Measurements from ENCODE around the gene UNK.
"Not testable (repeated sequence)": the region's sequence is repeated elsewhere in the genome, so short reads cannot be mapped to it uniquely, and the experiment has no call there.

UNK gene

GRCh38 chr17:75836605-75837004, 52.0 kb downstream of the UNK start:
- no peak for DNase-seq

GRCh38 chr17:75837899-75838298, 53.3 kb downstream of the UNK start:
- DNase-seq, result no peak

DNA sequence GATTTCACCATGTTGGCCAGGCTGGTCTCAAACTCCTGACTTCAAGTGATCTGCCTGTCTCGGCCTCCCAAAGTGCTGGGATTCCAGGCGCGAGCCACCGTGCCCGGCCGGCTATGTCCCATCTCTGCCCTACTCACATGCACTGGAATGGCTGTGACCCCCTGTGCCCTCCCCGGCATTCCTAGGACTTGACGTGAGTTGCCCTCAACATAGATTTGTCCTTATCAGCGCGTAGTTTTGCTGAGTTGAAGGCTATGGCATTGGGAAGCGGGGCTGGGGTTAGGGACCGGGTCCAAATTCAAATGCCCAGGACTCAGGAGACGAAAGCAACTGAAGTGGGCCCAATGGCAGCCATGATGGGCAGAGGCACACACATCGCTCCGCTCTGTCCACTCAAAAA, 53.8 kb downstream of the UNK start:
- DNase-seq, result no peak

- DNase-seq, result no peak
Measured at GRCh38 chr17:75839942-75840798, 55.6 kb downstream of the UNK start.

DNA sequence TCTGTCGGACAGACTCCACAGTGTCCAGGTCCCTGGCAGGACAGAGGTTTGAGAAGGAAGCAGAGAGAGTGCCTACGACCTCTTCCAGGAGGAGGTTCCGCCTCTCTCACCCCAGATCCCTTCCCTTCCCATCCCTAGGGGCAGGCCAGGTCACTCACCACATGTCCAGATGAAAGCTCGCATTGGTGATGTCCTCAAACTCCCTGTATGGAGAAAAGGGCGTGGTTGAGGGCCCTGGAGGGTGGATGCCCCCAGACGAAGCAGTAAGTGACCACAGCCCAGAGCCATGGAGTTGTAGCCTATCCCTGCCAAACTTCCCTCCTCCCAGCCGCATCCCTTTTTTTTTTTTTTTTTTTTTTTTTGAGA, 56.2 kb downstream of the UNK start:
- no peak for DNase-seq

GRCh38 chr17:75842411-75842810, 57.8 kb downstream of the UNK start:
- no peak for DNase-seq

GRCh38 chr17:75842963-75843576, 58.5 kb downstream of the UNK start:
- DNase-seq, result no peak

- DNase-seq, result no peak
Measured at GRCh38 chr17:75843577-75844529, 59.2 kb downstream of the UNK start, which contains the start of gene UNC13D. Gene UNC13D (minus strand): TSS chr17:75844404. CDS start chr17:75844337, 67 bp downstream.

- DNase-seq, result no peak
Measured at GRCh38 chr17:75844530-75845057, 60.0 kb downstream of the UNK start.

- peak in 1 of 2 donors; percentile 64 for DNase-seq
Measured at GRCh38 chr17:75845058-75845711, 60.6 kb downstream of the UNK start.

GRCh38 chr17:75845933-75846691, 61.5 kb downstream of the UNK start:
- DNase-seq, result no peak

DNA sequence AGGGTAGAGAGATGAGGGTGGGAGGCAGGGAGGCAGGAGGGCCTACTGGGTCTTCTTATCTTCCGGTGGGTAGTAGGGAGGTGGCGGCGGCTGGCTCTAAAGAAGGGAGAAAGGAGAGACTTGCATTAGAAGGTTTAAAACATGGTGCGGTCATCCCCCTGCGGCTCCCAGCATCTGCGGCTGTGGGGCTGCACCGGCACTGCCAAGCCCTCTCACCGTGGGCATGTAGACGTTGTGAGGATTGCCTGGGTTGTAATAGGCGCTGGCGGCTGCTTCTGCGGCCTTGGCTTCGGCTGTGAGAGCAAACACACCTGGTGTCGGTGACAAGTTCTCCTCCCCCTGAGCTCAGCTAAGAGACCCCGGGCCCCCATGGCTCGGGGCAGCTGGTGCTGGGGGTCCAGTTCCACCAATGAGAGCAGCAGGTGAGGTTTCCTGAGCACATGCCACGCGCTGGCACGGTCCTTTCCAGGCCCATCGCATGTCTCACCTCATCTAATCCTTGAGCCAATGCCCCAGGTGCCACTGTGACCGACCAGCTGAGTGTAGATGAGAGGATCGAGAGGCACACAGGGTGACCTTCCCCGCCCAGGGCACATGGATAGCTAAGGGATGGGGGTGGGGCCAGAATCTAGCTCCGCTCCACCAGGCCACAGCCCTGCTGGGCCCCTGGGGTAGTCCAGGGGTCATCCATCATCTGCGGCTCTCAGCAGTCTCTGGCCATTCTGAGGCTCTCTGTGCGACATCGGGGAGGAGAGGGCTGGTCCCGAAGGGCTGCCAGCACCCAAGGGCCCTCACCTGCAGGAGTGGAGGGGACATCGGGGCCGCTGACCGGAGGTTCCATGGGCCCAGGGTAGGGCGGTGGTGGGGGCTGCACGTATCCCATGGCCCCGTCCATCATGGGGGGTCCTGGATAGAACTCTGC, 62.3 kb downstream of the UNK start:
- DNase-seq, result no peak

DNA sequence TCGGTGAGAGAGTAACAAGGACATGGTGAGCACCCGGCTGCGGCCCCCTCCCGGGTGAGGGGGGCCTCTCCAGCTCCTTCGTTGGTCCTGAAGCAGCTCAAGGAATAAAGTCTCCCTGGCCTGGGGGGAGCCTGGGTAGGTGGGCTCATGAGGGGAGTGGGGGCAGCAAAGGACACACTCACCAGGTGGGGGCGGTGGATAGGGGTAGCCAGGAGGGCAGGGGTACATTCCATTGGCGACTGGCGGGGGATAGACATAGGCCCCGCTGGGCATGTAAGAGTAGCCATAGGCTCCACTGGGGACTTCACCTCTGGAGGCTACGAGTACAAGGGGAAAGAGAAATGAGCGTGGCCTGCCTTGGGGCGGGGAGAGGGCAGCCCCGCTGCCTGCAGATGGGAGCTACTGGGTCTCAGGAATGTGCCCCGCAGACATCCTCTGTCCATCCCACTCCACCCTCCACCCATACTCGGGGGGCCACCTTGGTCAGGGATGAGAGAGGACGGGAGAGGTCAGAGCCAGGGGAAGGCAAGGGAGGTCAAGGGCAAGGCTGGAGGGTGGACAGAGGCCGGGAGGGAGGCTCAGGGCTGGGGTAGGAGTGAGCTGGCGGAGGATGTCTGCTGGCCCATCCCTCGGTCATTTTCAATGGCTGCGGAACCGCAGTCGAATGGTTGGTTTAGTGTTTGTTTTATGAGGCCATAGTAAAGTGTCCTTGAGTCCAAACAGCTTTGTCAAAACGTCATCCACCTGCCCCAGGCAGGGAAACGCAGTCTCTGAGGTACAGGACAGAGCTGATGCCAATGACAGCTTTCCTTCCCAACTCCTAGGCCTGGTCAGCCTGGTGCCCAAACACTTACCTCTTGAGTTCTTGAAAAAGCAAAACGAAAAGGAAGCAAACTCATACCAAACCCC, 63.3 kb downstream of the UNK start:
- DNase-seq, result no peak

DNA sequence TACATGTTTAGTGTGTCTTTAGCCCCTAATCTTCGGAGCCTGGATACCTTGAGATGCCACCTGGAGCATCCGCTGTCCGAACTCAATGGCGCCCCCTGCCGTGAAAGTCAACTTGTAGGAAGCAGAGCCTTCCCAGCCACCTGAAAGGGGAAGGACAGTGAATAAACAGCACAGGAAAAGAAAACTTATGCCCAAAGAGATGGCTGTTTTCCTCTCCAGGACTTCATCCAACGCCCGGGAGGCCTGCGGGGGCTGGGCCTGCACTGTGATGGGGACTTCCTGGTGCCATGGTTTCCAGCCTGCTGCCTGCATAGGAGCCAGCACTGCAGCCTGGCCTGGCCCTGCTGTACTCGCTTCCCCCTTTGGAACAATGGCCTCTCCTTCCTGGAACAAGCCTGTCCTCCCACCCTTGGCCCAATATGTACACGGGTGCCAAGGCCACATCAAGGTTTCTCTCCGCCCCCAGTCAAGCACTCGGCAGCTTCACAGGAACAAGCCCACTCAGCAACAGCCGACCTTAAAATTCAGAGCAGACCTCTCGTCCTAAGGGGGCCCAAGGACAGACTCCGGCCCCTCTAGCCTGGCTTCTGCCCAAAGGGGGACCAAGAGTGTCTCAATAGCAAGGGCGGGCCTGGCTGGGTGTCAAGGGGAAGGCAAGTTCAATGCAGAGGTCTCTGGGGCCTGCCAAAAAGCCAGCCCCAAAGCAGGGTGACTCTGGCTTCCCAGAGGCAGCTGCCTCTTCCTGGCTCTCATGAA, 64.1 kb downstream of the UNK start:
- peak; percentile 41 to 62 for DNase-seq

GRCh38 chr17:75849279-75849646, 64.7 kb downstream of the UNK start:
- DNase-seq, result no peak

GRCh38 chr17:75849724-75850123, 65.1 kb downstream of the UNK start:
- no peak for DNase-seq

GRCh38 chr17:75850928-75851692, 66.5 kb downstream of the UNK start:
- peak; percentile 44 to 75 for DNase-seq

GRCh38 chr17:75851693-75851991, 67.0 kb downstream of the UNK start:
- not testable (repeated sequence) for DNase-seq
